Measurements from ENCODE around the gene ITGA3.

DNA sequence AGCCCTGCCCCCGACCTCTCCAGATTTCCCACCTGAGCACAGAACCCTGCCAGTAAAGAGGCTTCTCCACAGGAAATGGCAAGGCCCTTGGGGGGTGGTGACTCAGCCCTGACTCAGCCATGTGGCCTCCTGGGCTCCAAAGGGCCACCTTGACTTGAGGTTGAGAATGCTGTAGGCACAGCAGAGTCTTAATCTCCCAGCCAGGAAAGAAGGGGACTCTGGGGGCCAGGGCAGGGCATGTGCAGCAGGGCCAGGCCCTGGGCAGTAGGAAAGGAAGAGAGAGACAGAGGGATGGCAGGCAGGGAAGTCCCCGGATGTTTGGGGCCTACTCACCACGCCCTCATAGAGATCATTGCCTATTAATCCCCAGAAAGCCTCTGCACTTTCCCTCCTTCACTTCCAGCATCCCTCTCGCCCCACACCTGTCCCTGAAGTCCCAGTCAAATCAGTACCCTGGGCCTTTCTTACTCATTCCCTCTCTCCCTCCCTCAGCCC is 4.8 kb upstream of the ITGA3 start:
- TF ChIP-seq CTCF (IDR thresholded peaks at IDR 0.05; ENCODE audit: low read depth, low read length, missing input control) (no peak), SP1 (IDR thresholded peaks at IDR 0.05) (no peak), FOXA1 (IDR thresholded peaks at IDR 0.05) (no peak), TAF1 (conservative IDR thresholded peaks at IDR 0.05) (no peak)
- TF ChIP-seq, protein P1, sequence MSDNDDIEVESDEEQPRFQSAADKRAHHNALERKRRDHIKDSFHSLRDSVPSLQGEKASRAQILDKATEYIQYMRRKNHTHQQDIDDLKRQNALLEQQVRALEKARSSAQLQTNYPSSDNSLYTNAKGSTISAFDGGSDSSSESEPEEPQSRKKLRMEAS (IDR thresholded peaks at IDR 0.05) = no peak
- TF ChIP-seq, protein P2, sequence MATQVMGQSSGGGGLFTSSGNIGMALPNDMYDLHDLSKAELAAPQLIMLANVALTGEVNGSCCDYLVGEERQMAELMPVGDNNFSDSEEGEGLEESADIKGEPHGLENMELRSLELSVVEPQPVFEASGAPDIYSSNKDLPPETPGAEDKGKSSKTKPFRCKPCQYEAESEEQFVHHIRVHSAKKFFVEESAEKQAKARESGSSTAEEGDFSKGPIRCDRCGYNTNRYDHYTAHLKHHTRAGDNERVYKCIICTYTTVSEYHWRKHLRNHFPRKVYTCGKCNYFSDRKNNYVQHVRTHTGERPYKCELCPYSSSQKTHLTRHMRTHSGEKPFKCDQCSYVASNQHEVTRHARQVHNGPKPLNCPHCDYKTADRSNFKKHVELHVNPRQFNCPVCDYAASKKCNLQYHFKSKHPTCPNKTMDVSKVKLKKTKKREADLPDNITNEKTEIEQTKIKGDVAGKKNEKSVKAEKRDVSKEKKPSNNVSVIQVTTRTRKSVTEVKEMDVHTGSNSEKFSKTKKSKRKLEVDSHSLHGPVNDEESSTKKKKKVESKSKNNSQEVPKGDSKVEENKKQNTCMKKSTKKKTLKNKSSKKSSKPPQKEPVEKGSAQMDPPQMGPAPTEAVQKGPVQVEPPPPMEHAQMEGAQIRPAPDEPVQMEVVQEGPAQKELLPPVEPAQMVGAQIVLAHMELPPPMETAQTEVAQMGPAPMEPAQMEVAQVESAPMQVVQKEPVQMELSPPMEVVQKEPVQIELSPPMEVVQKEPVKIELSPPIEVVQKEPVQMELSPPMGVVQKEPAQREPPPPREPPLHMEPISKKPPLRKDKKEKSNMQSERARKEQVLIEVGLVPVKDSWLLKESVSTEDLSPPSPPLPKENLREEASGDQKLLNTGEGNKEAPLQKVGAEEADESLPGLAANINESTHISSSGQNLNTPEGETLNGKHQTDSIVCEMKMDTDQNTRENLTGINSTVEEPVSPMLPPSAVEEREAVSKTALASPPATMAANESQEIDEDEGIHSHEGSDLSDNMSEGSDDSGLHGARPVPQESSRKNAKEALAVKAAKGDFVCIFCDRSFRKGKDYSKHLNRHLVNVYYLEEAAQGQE (IDR thresholded peaks at IDR 0.05) = no peak
- TF ChIP-seq, protein P3, sequence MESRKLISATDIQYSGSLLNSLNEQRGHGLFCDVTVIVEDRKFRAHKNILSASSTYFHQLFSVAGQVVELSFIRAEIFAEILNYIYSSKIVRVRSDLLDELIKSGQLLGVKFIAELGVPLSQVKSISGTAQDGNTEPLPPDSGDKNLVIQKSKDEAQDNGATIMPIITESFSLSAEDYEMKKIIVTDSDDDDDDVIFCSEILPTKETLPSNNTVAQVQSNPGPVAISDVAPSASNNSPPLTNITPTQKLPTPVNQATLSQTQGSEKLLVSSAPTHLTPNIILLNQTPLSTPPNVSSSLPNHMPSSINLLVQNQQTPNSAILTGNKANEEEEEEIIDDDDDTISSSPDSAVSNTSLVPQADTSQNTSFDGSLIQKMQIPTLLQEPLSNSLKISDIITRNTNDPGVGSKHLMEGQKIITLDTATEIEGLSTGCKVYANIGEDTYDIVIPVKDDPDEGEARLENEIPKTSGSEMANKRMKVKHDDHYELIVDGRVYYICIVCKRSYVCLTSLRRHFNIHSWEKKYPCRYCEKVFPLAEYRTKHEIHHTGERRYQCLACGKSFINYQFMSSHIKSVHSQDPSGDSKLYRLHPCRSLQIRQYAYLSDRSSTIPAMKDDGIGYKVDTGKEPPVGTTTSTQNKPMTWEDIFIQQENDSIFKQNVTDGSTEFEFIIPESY (IDR thresholded peaks at IDR 0.05) = no peak
